IMR-90 (cell line): ENCODE data around the gene YPEL1.

Source experiments
- CEBPB ChIP-seq: IDR thresholded peaks from 2 replicates; pipeline ENCODE4 v1.6.1; 2012; ENCODE audit warnings: low read depth, low read length, improper control_type of control experiment
- FOS ChIP-seq: fragments of 150-350 bp; IDR thresholded peaks from 2 replicates; pipeline ENCODE4 v1.6.1; 2016; ENCODE audit warnings: low read depth, low read length
- MAZ ChIP-seq: IDR thresholded peaks from 2 replicates; pipeline ENCODE4 v1.6.1; 2012; ENCODE audit warnings: low read depth, mild to moderate bottlenecking, low read length, improper control_type of control experiment, moderate library complexity, borderline replicate concordance
- MXI1 ChIP-seq: IDR thresholded peaks from 2 replicates; pipeline ENCODE4 v1.6.1; 2012; ENCODE audit warnings: low read depth, mild to moderate bottlenecking, low read length, moderate library complexity, borderline replicate concordance
- NFE2L2 ChIP-seq: fragments of 150-350 bp; IDR thresholded peaks from 2 replicates; pipeline ENCODE4 v1.6.1; 2016; ENCODE audit warnings: low read depth, mild to moderate bottlenecking, low read length
- POLR2A ChIP-seq: IDR thresholded peaks from 2 replicates; pipeline ENCODE4 v1.6.1; 2012; ENCODE audit warnings: mild to moderate bottlenecking, low read depth, low read length
- RAD21 ChIP-seq: IDR thresholded peaks from 2 replicates; pipeline ENCODE4 v1.6.1; 2012; ENCODE audit warnings: low read length, improper control_type of control experiment
- RCOR1 ChIP-seq: IDR thresholded peaks from 2 replicates; pipeline ENCODE4 v1.6.1; 2012; ENCODE audit warnings: mild to moderate bottlenecking, low read length, improper control_type of control experiment; ENCODE audit not compliant: insufficient replicate concordance
- RFX5 ChIP-seq: IDR thresholded peaks from 2 replicates; pipeline ENCODE4 v1.8.0; 2012; ENCODE audit warnings: low read depth, mild to moderate bottlenecking, low read length, moderate library complexity
- SMC3 ChIP-seq: fragments of 150-350 bp; IDR thresholded peaks from 2 replicates; pipeline ENCODE4 v1.6.1; 2016; ENCODE audit warnings: low read depth, mild to moderate bottlenecking, antibody characterized with exemption, low read length, moderate library complexity
- TF ChIP-seq, protein P1 (sequence below): conservative IDR thresholded peaks from 2 replicates; pipeline ENCODE4 v1.5.1; 2012; ENCODE audit warnings: mild to moderate bottlenecking, low read depth, low read length, improper control_type of control experiment
- TF ChIP-seq, protein P2 (sequence below): fragments of 150-350 bp; IDR thresholded peaks from 2 replicates; pipeline ENCODE4 v1.6.1; 2017; ENCODE audit warnings: mild to moderate bottlenecking, antibody characterized with exemption, low read length, low read depth
- TF ChIP-seq, protein P3 (sequence below): fragments of 150-350 bp; IDR thresholded peaks from 2 replicates; pipeline ENCODE4 v1.6.1; 2016; ENCODE audit warnings: low read depth, mild to moderate bottlenecking, low read length, moderate library complexity, borderline replicate concordance

DNA sequence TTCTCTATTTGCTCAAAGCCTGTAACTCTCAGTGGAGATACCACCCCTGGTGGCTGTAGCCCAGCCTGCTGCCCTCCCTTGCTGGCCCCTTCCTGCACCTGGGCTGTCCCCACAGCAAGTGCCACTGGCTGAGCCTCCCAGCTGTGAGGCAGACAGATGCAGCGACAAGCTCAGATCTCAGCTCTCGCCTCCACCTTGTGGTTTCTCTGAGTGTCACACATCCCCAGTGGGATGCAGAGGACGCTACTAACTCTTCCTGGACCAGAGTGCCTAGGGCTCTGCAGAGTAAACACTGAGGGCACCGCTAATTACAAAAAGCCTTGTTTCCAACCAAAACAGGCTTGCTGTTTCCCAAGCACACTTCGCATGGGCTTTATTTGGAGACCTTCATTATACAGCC, 8.9 kb downstream of the YPEL1 start:
- TF ChIP-seq, protein P1, sequence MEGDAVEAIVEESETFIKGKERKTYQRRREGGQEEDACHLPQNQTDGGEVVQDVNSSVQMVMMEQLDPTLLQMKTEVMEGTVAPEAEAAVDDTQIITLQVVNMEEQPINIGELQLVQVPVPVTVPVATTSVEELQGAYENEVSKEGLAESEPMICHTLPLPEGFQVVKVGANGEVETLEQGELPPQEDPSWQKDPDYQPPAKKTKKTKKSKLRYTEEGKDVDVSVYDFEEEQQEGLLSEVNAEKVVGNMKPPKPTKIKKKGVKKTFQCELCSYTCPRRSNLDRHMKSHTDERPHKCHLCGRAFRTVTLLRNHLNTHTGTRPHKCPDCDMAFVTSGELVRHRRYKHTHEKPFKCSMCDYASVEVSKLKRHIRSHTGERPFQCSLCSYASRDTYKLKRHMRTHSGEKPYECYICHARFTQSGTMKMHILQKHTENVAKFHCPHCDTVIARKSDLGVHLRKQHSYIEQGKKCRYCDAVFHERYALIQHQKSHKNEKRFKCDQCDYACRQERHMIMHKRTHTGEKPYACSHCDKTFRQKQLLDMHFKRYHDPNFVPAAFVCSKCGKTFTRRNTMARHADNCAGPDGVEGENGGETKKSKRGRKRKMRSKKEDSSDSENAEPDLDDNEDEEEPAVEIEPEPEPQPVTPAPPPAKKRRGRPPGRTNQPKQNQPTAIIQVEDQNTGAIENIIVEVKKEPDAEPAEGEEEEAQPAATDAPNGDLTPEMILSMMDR, result no peak
- peak; percentile 12; the same call in 1 of the 2 replicates for TF ChIP-seq RAD21
- no peak for TF ChIP-seq POLR2A
- TF ChIP-seq, protein P2, sequence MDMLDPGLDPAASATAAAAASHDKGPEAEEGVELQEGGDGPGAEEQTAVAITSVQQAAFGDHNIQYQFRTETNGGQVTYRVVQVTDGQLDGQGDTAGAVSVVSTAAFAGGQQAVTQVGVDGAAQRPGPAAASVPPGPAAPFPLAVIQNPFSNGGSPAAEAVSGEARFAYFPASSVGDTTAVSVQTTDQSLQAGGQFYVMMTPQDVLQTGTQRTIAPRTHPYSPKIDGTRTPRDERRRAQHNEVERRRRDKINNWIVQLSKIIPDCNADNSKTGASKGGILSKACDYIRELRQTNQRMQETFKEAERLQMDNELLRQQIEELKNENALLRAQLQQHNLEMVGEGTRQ, result no peak
- TF ChIP-seq MXI1, result no peak
- TF ChIP-seq NFE2L2, result no peak
- TF ChIP-seq RFX5, result no peak
- TF ChIP-seq MAZ, result no peak
- TF ChIP-seq RCOR1, result no peak
- TF ChIP-seq CEBPB, result no peak
- TF ChIP-seq, protein P3, sequence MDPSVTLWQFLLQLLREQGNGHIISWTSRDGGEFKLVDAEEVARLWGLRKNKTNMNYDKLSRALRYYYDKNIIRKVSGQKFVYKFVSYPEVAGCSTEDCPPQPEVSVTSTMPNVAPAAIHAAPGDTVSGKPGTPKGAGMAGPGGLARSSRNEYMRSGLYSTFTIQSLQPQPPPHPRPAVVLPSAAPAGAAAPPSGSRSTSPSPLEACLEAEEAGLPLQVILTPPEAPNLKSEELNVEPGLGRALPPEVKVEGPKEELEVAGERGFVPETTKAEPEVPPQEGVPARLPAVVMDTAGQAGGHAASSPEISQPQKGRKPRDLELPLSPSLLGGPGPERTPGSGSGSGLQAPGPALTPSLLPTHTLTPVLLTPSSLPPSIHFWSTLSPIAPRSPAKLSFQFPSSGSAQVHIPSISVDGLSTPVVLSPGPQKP, result no peak
- TF ChIP-seq FOS, result no peak
- no peak for TF ChIP-seq SMC3
